Thyroid gland (tissue), 4 donors: ENCODE results near the gene LRRC2.

Source experiments
- CTCF ChIP-seq, 6 experiments: fragments of 200-600 bp in 3 of 6; fragments of 450-650 bp in 3 of 6; sonication (generic) in 3 of 6; IDR thresholded peaks; one replicate each; pipeline ENCODE4 v1.5.1; 2016 to 2019; ENCODE audit warnings: antibody characterized with exemption in 6 of 6, mild to moderate bottlenecking in 2 of 6, inconsistent platforms in 1 of 6, moderate library complexity in 1 of 6
- POLR2A ChIP-seq, 2 donors: fragments of 450-650 bp; IDR thresholded peaks; one replicate each; pipeline ENCODE4 v1.6.1; 2017; ENCODE audit warnings: antibody characterized with exemption in 2 of 2, mild to moderate bottlenecking in 2 of 2, moderate library complexity in 1 of 2

- TF ChIP-seq CTCF (IDR thresholded peaks at IDR 0.05), result no peak
- TF ChIP-seq POLR2A (IDR thresholded peaks at IDR 0.05), result no peak
These were observed 8.9 kb upstream of the LRRC2 start for GRCh38 chr3:46574881-46575576.
